GM10266 (cell line): ENCODE measurements around the gene NPB.
"Not testable (repeated sequence)": the region's sequence is repeated elsewhere in the genome, so short reads cannot be mapped to it uniquely, and the experiment has no call there.

ENCODE experiments used
- DNase-seq: peaks from one replicate; pipeline ENCODE4 v3.0.0; 2012; ENCODE audit errors: extremely low spot score
- CTCF ChIP-seq: IDR thresholded peaks from 2 replicates; pipeline ENCODE4 v1.5.1; 2012; ENCODE audit warnings: mild to moderate bottlenecking, low read depth; ENCODE audit not compliant: control insufficient read depth, insufficient read depth; ENCODE audit errors: missing control alignments

The NPB gene

DNA sequence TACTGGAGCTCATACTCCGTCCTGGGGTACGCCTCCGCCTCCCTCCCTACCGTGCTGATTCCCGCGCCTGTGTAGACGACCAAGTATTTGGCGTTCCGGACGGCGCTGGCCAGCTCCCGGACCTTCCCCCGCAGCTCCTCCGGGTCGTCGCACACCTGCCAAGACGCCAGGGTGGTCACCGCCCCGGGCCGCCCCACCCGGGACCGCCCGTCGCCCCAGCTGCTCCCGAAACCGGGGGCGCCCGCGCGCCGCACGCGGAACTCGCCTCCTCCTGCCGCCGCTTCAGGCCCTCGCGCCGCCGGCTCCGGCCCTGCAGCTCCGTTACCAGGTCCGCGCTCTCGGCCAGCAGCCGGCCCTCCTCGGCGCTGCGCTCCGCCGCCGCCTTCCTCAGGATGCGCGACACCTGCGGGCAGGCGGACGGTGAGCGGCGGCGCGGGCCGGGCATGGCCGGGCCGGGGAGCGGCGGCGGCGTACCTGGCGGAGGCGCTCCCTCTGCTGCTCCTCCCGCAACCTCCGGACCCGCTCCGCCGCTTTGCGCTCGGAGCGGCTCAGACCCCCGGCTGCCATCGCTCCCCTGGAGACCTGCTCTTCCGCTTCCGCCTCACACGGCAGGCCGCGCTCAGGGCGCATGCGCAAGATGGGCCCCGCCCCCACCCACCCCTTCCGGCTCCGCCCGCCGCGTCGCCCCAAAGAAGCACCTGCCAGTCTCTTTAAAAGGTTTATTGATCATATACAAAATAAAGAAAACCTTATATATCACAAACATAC lies 15.7 kb downstream of the NPB start, which contains the start of gene SIRT7:
Gene SIRT7, minus strand, starts transcription at position 612 of the 768 bp plus-strand sequence. Its CDS starts 45 bp downstream, at position 567.
- DNase-seq: peak; percentile 99
- TF ChIP-seq CTCF: no peak

DNA sequence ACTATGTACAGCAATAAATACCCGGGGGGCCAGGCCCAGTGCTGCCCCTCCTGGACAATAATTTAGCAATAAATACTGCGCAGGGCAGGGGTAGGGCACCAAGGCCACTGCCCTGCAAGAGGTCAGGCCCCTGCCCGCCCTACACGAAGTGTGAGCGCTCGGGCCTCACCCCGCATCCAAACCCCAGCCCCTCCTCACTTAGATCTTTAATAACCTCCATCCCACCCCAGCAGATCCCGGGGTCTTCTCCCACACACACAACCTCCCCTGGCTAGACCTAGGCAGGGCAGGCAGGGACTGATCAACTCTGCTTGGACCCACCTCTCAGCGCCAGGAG lies 16.3 kb downstream of the NPB start:
- DNase-seq: not testable (repeated sequence)

GRCh38 chr17:81918832-81919545 lies 17.0 kb downstream of the NPB start:
- no peak for DNase-seq
- TF ChIP-seq CTCF: no peak

DNA sequence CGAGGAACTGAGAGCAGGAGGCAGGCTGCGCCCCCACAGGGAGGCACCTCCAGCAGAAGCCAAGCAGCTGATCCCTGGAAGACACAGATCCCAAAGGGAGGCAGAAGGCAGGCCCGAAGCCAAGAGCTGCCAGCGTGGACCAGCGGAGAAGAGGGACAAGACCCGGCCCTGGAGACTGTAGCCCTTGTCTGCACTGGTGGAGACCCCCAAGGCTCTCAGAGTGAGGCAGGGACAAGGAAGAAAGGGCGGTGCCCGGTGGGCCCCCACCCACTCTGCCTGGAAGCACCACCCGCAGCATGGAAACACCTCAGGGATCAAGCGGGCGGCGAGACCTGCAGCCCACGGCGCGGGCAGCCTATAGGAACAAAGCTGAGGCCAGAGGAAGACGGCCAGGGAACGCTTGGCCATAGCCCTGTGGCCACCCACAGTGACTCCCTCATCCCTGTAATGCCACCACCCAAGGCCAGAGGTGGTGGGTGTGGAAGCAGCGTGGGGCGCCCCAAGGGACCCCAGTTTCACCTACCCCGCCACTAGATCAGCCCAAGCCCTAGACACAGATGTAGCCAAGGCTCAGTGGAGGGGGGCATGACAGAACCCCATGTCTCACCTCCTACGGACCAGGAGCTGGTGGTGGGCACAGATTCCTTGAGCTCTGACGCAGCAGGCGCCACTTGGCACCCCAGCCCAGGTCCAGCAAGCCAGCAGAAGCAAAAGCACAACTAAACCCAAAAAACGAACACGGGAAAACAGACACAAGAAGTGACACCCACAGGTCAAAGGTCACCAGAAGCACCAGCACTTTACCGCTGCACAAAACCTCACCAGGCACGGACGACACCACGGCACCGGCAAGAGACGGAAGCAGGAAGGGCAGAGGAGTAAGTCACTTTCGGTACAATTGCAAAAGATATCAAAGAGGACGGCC lies 18.8 kb downstream of the NPB start:
- TF ChIP-seq CTCF: no peak
- no peak for DNase-seq

- DNase-seq: no peak
- no peak for TF ChIP-seq CTCF
Measured at GRCh38 chr17:81921537-81921862, 19.5 kb downstream of the NPB start.

- DNase-seq: no peak
- no peak for TF ChIP-seq CTCF
Measured at GRCh38 chr17:81921996-81922565, 20.0 kb downstream of the NPB start.

- no peak for DNase-seq
- TF ChIP-seq CTCF: no peak
Measured at GRCh38 chr17:81922566-81923301, 20.7 kb downstream of the NPB start.
